Activated B cell treated with CpG ODN at 0.5 μM for 24 hours (primary cell): Measurements from ENCODE around the gene SETD5. TPM values are rescaled to one million over a fixed set of nuclear protein-coding genes. Genes with fewer than 3 reads are reported as not detected.

ENCODE experiments used
- ATAC-seq: fragments of 200-7000 bp; cut with Tn5 transposase; one replicate; pipeline ENCODE4 v1.10.0; 2021; ENCODE audit warnings: low read depth, mild to moderate bottlenecking, moderate library complexity
- CTCF ChIA-PET: fragments of 350-600 bp; sonication (Branson Sonifier 250); formaldehyde crosslinking; loops from one replicate; lab custom pipeline; 2021; ENCODE audit warnings: antibody characterized with exemption; lab: Charles Lee
- POLR2A ChIA-PET: fragments of 350-600 bp; sonication (Branson Sonifier 250); formaldehyde crosslinking; loops from one replicate; lab custom pipeline; 2021; ENCODE audit warnings: antibody characterized with exemption; lab: Charles Lee
- DNase-seq: peaks from one replicate; pipeline ENCODE4 v3.0.0; 2022
- H3K27ac Mint-ChIP-seq: one replicate; pipeline ENCODE4 v1.8.0; 2020; ENCODE audit warnings: mixed read lengths
- H3K27me3 Mint-ChIP-seq: one replicate; pipeline ENCODE4 v1.8.0; 2021; ENCODE audit warnings: mixed read lengths
- H3K36me3 Mint-ChIP-seq: one replicate; pipeline ENCODE4 v1.8.0; 2021; ENCODE audit warnings: low read depth, mixed read lengths
- H3K4me1 Mint-ChIP-seq: one replicate; pipeline ENCODE4 v1.8.0; 2021; ENCODE audit warnings: mixed read lengths
- H3K4me3 Mint-ChIP-seq: one replicate; pipeline ENCODE4 v1.8.0; 2020; ENCODE audit warnings: mild to moderate bottlenecking, mixed read lengths
- H3K9me3 Mint-ChIP-seq: one replicate; pipeline ENCODE4 v1.8.0; 2020; ENCODE audit warnings: mixed read lengths
- CTCF ChIP-seq: fragments of 200-600 bp; IDR thresholded peaks from one replicate; pipeline ENCODE4 v1.8.0; 2022; ENCODE audit warnings: antibody characterized with exemption, mild to moderate bottlenecking
- intact Hi-C: fragments of 100-400 bp; cut with micrococcal nuclease; formaldehyde crosslinking; loops from one replicate; pipeline ENCODE4 v1.15.1; 2024
- total RNA-seq: library from RNA; stranded (reverse); gene quantifications from 2 replicates; pipeline ENCODE4 v1.2.3, GENCODE V29; 2022

The SETD5 gene
- total RNA-seq, 1 donor from 2014 or later: 162 TPM

GRCh38 chr3:9406856-9407626 is 9.6 kb downstream of the SETD5 start:
- intact Hi-C loops: loop anchor here (1.0 kb wide), 1 partner anchor 10 kb away; the partner anchor contains the start of gene SETD5
- Mint-ChIP-seq H3K9me3 (no peaks in the 10 kb centered on the region), H3K27me3 (no peaks in the 10 kb centered on the region), H3K4me3 (peak overlapping the region; percentile 60), H3K36me3 (no peaks in the 10 kb centered on the region), H3K27ac (peak overlapping the region; percentile 77), H3K4me1 (peaks cover 83% of the 10 kb centered on the region)
- no peak for TF ChIP-seq CTCF
- ATAC-seq: peak; percentile 67
- CTCF ChIA-PET: no interaction called here
- POLR2A ChIA-PET: interaction anchor here (0.6 to 1.4 kb wide), 3 partner anchors 10 to 877 kb away, joined by 3 read pairs; no protein-coding TSS in a partner anchor
- no peak for DNase-seq

GRCh38 chr3:9408061-9408460 is 10.6 kb downstream of the SETD5 start:
- H3K27me3 Mint-ChIP-seq: no peaks in the 10 kb centered on the region
- POLR2A ChIA-PET: no interaction called here
- no peak overlapping the region for H3K27ac Mint-ChIP-seq
- DNase-seq: no peak
- intact Hi-C loops: no loop called here
- CTCF ChIA-PET: no interaction called here
- no peaks in the 10 kb centered on the region for H3K9me3 Mint-ChIP-seq
- no peaks in the 10 kb centered on the region for H3K36me3 Mint-ChIP-seq
- TF ChIP-seq CTCF: no peak
- H3K4me1 Mint-ChIP-seq: peaks cover 81% of the 10 kb centered on the region
- no peak overlapping the region for H3K4me3 Mint-ChIP-seq
- ATAC-seq: no peak

- Mint-ChIP-seq H3K4me3 (no peak overlapping the region), H3K27me3 (no peaks in the 10 kb centered on the region), H3K36me3 (peaks cover 1% of the 10 kb centered on the region), H3K9me3 (no peaks in the 10 kb centered on the region), H3K27ac (no peak overlapping the region), H3K4me1 (peaks cover 81% of the 10 kb centered on the region)
- intact Hi-C loops: no loop called here
- DNase-seq: no peak
- CTCF ChIA-PET: no interaction called here
- ATAC-seq: no peak
- POLR2A ChIA-PET: no interaction called here
- no peak for TF ChIP-seq CTCF
Measured at GRCh38 chr3:9408546-9408945, 11.1 kb downstream of the SETD5 start.

- Mint-ChIP-seq H3K27ac (peak overlapping the region; percentile 19), H3K4me3 (no peak overlapping the region), H3K4me1 (peaks cover 77% of the 10 kb centered on the region), H3K27me3 (no peaks in the 10 kb centered on the region), H3K36me3 (peaks cover 6% of the 10 kb centered on the region), H3K9me3 (no peaks in the 10 kb centered on the region)
- DNase-seq (no peak), ATAC-seq (peak; percentile 64)
- ChIA-PET POLR2A (interaction anchor here (1.1 to 2.1 kb wide), 3 partner anchors 11 to 47 kb away, joined by 4 to 26 read pairs (median 5); partner anchors contain the start of genes SETD5 and THUMPD3), CTCF (interaction anchor here (2.0 kb wide), 1 partner anchor 11 kb away, joined by 6 read pairs; no protein-coding TSS in a partner anchor)
- intact Hi-C loops: no loop called here
- TF ChIP-seq CTCF: no peak
Measured at GRCh38 chr3:9409981-9410854, 12.8 kb downstream of the SETD5 start.
